GM19324 (cell line): Measurements from ENCODE around the gene KCTD11.
A peak's percentile ranks its signal among the peaks of the same experiment; 100 is the strongest.

Experiments
- ATAC-seq: cut with Tn5 transposase; IDR thresholded peaks from one replicate; pipeline ENCODE4 v1.9.1; 2021; ENCODE audit warnings: mild to moderate bottlenecking, moderate library complexity; ENCODE audit not compliant: unreplicated experiment, low FRiP score

Gene KCTD11

DNA sequence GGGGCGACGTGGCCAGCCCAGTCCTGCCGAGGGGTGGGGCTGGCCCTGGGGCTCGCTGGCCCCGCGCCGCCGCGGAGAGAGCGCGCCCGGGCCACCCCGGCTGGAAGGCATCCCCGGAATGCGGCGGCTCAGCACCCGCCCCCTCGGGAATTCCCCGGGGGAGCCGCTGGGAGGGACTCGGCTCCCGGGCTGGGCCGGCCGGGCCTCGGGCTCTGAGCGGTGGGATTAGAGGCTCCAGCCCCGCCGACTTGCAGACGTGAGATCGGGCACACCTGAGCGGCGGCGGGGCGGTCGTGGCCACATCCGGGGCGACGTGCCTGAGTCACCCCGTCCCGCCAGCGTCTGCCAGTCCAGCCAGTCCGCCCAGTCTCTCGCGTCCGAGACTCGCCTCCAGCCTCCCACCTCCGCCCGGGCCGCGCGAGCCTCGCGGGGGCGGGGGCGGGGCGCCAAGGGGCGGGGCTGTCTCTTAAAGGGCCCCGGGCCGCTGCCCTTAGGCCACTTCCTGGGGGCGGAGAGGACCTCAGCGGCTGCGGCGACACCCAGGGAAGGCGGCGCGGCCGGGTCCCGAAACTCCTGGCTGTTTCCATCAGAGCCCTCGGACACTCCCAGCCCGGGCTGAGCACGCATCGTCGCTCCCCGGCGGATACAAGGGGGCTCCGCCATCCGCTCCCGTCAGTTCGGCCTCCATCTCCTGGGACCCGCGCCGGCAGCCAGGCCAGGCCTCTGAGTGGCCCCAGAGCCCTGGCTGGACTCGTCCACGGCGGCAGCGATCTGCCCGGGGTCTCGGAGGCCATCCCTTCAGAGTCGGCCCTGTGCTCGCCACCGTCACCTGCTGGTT lies at the start of gene KCTD11:
Gene KCTD11 (plus strand): TSS at position 498 of the 838 bp plus-strand sequence.
- peak; percentile 69 for ATAC-seq

DNA sequence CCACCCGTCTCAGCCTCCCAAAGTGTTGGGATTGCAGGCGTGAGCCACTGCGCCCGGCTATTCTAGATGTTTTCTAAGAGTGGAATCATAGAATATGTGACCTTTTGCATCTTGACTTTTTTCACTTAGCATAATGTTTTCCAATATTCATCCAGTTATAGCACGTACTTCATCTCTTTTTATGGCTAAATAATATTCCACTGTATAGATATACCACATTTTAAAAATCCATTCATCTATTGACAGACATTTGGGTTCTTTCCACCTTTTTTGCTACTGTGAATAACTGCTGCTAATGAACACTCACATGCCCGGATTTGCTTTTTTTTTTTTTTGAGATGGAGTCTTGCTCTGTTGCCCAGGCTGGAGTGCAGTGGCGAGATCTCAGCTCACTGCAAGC lies 47.8 kb upstream of the KCTD11 start:
- ATAC-seq: no peak

DNA sequence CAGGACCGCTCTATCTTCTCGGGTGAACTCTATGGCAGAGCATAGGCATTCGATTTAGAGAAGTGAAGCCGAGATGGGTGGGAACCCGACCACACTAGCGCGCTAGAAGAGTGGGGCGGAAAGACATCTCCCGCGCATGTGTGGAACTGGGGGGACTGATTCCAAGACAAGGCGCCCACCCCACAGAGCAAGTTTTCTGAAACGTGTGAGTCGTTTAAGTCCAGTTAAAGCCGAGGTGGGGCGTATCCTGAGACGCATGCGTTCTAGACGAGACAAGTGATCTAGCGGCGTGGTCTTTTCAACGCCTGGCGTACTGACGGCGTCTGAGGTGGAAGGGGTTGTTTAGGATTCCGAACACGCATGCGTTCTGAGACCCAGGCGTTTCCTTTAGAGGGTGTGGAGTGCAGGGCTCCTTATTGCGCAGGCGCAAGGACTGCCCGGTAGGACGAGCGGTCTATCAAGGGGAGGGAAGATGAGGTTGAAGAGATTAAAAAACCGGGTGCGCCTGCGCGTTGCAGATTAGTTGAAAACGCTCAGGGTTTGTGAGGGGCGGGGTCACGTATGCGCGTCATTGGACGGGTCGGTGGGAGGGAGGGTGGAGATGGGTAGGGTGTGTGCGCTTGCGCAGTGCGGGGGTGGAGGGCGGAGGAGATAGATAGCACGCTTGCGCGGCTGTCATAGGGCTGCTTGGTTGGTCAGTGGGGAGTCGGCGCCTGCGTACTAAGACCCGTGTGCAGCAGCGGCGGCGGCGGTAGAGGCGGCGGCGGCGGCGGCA lies 44.9 kb upstream of the KCTD11 start, which contains the start of gene EIF5A:
Gene EIF5A (plus strand): TSS at position 718 of the 775 bp plus-strand sequence. CDS start 2,008 bp downstream, outside the sequence.
- peak; percentile 74 for ATAC-seq

DNA sequence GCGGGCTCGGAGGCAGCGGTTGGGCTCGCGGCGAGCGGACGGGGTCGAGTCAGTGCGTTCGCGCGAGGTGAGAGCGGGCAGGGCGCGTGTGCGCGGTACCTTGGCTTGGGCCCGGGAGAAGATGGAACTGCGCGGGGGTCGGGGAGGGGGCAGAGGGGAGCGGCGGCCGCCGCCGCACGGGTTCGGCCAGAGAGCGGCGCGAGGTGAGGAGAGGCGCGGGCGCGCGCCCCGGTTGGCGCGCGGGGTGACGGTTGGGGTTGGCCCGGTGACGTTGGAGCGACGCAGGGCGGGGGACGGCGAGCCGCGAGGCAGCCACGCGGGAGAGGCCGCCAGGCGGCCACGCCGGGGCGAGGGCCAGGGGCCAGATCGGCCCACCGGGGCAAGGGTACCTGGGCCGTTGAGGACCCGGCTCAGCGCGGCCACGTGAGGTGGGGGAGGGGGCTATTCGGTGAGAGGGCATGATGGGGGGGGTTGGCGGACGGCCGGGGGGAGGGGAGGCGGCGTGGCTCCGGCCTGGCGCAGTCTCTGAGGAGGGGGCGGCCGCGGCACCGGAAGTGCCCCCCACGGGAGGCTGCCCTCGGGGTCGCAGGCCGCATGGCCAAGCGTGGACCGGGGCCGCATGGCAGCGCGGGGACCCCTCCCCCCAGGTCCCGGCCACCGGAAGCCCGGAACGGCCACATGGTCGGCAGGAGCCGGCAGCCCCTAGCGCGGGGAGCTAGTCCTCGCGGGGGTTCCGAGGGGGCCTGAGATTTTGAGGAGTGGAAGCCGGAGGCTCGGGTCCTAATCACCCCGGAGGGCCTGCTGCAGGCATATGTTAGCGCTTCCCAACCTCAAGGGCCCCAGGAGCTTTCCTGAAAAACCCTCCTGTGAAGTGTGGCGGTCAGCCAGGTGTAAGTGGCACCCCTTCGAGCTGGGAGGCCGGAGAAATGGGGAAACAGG lies 44.0 kb upstream of the KCTD11 start:
- ATAC-seq: peak; percentile 15

DNA sequence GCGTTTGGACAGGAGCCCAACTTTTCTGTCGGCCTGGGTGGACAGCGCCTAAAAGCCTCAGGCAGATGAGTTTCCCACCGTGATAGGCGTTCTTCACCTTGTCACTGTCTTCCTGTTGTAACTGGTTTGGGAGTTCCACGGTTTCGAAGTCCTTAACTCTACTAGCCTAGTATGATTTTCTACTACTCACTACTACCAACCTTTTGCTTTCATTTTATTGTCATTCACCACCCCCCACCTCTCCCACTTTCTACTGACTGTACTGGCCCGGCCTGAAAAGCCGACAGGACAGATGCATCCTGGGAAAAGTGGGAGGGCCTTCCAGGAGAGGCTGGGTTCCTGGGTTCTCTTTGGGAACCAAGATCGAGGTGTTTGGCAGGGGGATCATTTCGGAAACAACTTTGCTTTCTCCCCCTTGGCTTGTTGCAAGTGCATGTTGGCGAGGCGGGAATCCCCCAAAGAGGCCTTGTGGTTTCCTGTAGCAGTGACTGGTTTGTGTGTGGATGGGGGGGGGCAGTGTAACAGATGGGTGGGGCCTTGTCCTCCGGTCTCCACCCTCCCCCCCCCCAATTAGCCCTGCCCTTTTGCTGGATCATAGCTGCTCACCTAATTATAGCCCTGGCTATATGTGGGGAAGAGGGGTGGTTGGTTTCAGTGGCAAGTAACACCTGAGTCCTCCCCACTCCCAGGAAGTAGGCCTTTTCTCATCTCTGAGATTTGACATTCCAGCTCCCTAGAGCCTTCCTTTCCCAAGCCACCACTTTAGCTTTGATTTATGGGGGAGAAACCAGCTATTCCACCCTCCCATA lies 43.1 kb upstream of the KCTD11 start:
- no peak for ATAC-seq

DNA sequence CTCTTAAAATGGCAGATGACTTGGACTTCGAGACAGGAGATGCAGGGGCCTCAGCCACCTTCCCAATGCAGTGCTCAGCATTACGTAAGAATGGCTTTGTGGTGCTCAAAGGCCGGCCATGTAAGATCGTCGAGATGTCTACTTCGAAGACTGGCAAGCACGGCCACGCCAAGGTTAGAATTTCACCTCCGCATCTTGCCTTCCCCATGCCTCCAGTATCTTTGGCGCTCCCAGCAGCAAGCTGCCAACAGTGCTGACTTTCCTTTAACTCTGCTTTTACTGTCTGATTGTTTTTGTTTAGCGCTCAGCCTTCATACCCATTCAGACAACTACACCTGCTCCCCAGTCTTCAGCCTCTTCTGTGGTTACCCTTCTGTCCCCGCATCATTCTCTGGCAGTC lies 42.3 kb upstream of the KCTD11 start:
- no peak for ATAC-seq

DNA sequence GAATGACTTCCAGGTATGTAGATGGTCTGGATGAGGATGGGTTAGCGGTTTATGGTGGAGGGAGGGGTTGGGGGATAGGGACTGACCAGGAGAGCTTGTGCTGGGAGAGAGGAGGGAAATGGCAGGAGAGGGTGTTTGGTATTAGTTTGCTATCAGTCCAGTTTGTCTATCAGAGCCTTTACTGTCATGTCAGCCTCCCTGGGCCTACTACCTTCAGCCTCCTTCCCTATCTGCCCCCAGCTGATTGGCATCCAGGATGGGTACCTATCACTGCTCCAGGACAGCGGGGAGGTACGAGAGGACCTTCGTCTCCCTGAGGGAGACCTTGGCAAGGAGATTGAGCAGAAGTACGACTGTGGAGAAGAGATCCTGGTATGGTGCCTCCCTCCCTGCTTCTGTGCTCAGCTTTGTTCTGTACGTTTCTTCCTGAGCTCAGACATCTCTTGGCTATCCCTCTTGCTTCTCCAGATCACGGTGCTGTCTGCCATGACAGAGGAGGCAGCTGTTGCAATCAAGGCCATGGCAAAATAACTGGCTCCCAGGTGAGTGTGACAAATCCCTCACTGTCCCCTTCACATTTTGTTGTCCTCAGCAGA lies 40.8 kb upstream of the KCTD11 start:
- no peak for ATAC-seq

DNA sequence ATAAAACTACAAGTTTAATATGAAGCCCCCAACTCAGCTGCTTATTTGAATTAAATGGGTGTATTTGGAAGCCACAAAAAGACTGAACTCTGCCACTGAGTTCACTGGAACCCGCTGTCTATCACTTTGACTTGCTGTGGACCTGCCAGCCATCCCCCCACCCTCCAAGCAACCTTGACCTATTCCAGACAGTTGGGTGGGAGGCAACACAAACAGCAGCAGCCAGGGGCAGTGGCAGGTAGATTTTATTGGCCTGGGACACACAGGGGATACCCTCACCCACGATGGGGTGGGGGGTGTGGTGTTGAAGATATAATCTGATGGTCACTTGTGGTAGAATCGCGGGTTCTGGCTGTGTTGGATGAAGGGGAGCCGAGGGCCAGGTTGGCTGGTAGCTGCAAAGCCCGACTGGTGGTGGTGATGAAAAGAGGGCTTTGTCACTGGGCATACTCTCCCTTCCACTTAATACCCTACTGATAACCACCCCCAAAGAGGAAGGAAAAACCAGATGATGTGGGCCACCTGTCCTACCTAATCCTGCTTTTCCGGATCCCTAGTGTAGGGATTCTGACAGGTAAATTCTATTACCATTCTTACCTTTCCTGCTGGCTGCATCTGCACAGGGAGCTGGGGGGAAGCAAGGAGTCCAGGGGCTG lies 39.4 kb upstream of the KCTD11 start:
- ATAC-seq: no peak

DNA sequence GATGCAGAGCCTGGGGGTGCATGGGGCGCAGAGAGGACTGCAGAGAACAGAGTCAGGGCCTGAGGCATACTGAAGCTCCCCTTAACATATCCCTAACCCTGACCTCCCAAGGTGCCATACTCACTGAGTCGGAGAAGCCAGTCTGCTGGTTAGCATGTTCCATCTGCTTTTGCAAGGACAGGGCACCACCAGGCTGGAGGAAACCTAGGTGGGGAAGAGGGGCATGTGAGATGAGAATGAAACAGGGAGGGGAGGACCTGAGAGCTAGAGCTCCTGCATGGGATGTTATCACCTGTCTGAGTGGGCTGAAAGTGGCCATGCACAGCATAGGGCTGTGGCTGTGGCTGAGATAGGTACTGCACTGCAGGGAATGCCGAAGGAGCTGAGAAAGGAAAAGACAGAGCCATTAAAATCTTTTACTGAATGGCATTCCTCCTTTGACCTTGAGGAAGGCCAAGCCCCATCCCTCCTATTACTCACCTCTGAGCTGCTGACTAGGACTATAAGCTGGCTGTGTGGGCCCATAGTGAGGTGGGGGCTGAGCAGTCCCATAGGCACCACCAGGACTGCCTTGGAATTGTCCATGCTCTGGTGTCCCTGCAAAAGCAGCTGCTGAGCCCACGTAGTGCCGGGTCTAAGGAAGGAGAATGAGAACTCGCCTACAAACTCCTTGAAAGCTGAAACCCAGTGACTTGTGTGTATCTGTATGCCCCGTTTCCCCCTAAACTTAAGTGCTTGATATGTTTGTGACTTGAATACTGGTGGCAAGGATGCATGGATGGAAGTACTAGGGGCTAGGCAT lies 38.7 kb upstream of the KCTD11 start:
- no peak for ATAC-seq

DNA sequence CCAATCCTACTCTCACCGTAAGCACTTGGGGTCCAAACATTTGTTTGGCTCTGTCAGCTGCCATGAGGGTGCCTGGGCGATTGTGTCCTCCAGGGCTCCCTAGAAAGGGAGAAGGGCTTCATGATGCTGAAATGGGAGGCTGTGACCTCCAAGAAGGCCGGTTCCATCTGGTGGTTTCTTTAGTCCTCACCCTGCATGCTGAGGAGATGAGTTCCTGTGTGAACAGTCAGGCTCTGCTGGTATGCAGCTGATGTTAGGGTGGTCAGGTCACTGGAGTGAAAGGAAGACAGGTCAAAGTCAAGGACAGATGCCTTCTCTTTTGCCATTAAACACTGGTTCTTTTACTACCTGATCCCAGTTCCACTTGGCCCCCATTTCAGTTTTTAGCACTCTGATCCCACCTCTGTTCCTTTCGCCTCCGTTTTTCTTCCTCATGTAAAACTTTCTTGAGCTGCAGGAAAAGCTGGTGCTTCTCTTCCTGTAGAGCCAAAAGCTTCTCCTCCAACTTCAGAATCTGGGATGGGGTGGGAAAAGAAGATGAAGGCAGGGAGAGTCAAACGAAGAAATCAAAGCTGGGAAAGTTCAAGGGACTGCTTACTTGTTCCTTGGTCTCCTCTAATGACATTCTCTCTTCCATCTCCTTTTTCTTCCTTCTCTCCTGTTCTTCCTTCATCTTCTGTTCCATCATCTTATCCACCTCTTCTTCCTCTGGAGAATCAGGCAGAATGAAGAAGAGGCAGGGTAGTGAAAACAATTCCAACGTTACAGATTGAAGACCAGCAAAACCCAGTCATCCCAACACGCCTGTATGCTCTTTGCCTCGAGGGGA lies 37.9 kb upstream of the KCTD11 start:
- ATAC-seq: no peak

DNA sequence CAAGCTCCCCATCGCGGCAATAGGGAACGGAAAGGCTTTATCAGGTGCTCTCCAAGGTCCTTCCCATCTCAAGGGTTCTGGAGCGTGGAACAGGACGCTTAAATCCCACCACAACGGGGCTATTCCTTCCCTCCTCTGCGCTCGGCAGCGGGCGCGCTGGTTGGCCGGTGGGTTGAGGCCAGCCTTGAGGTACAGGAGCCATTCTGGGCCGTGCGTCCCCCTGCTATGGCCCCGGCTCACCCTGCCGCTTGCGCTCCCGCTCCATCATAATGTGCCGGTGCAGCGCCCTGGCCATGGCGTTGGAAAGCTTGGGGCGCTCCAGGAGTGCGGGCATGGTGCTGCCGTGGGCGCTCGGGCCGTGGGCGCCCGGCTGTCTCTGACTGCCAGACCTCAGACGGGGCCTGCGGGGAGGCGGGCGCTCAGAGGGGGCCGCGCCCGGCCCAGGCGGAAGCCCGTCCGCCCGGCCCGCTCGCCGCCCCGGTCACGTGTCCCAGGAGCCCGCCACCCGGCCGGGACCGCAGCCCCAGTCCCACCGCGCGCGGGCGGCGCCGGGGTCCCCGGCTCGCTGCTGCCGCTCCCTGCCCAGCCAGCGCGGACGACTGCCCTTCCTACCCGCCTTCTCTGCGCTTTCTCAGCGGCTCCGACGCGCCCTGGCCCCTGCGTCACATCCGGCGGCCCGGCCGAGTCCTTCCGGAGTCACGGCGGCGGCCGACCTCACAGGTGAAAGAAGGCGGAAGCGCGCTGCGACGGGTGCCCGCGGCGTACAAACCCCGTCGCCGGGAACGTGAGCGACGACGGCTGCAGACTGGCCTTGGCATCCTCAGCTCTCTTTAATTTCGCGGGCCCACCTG lies 37.0 kb upstream of the KCTD11 start, which contains the start of gene GPS2:
Gene GPS2 (minus strand): TSS at position 642 of the 851 bp plus-strand sequence. CDS start 308 bp downstream, at position 334.
- ATAC-seq: peak; percentile 71

DNA sequence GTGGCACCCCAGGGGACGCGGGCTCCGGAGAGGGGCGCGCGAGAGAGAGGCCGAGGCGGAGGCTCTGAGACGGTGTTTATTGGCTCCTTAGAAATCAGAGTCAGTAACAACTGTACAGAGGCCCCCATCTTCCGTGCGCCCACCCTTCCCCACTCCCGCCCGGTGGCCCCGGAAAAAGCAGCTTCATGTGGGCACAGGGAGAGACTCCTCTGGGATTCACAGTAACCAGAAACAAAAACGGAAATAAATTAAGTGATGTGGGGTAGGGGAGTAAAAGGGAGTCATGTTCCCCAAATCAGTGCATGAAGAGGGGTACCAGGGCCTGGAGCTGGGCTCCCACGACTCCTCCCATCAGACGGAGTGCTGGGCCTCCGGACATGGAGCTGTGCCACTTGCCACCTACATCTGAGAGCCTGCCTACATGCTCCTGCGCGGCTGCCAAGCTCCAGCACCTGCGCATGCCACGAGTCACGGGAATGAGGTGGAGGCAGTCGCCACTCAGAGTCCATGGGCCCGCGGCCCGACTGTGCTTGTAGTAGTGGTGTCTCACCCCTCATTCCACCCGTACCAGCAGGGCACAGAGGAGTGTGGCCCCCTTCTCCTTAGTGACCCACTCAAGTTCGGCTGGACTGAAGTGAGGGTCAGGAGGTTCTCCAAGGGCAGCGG lies 36.3 kb upstream of the KCTD11 start:
- no peak for ATAC-seq

DNA sequence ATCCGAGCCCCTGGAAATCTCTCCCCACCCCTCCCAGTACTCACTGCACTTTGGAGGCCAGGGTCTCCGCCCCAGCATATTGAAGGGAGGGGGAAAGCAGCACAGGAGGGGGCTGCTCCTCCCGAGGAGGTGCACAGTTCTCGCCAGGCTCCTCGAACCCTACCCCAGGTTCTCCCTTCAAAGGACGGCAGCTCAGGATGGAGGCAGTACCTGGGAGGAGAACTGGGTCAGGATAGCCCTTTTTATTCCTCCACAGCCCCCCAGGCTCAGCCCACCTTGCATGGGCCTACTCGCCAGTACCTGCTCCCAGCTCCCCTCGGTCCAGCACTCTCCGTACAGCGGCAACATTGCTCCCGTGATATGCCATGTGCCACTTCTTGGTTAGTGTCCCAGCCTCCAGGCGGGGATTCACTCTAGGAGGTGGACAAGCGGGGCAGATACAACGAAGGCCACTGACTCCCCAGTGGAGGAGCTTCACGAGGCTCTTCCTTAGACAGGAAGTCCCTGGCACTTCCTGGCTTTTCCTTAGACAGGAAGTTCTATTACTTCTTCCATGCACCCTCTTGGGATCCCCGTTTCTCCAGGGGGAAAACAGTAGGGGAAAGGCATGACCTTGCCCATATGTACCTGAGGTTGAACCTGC lies 34.7 kb upstream of the KCTD11 start:
- ATAC-seq: no peak

DNA sequence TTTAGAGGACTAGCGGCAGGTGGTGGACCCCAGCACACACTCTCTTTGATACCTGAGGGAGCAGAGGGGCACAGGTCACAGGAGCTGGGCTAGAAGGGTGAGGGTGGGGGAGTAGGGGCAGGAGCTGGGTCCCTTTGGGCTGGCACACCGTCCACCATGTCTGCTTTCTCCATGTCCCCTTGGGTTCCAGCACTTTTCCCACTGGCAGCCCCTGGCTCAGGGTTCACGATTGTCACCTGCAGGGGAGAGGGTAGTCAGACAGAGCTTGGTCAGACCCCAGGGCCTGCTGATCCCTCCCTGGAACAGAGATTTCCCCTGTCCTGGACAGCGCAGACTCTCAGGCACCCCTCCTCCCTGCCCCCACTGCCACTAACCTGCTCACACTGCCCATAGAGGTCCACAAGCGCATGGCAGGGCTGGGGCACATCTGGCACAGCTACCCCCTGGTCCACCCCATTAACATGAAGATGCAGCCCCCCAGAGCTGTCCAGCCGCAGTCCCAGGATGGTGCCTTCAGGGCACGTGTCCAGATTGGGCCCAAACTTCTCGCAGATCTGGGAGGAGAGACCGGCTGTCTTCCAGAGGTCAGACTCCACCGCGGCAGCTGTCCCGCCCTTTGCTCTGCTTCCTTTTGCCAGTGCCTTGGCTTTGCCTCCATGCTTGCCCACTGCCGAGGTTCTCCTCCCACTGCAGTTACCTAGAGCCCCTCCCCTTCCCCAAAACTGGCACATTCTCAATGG lies 33.7 kb upstream of the KCTD11 start:
- no peak for ATAC-seq
